SW480 (cell line): ENCODE results near the gene SEC14L2.
"Not testable (repeated sequence)": the region's sequence is repeated elsewhere in the genome, so short reads cannot be mapped to it uniquely, and the experiment has no call there.

Experiments
- DNase-seq: peaks from one replicate; pipeline ENCODE4 v3.0.0-alpha.2; 2016; ENCODE audit warnings: low spot score

Gene SEC14L2

GRCh38 chr22:30455075-30455840, 58.4 kb downstream of the SEC14L2 start:
- no peak for DNase-seq

DNA sequence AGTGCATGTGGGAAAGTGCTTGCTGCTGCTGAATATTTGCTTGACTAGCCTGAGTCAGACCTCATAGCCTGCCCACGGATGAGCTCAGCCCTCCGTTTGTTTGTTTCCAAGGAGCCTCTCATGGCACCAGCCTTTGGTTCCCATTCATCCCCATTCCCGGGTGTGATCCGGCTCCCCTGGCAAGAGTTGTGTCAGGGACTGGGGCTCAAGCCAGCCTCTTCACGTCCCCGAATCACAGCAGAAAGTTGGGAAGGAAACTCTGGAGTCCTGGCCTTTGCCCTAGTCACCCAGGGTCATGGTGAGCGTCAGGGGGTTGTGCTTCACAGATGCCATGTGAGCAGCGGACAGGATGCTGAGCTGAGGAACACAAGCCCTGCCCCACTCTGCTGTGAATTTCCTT, 61.2 kb downstream of the SEC14L2 start:
- DNase-seq: no peak

DNA sequence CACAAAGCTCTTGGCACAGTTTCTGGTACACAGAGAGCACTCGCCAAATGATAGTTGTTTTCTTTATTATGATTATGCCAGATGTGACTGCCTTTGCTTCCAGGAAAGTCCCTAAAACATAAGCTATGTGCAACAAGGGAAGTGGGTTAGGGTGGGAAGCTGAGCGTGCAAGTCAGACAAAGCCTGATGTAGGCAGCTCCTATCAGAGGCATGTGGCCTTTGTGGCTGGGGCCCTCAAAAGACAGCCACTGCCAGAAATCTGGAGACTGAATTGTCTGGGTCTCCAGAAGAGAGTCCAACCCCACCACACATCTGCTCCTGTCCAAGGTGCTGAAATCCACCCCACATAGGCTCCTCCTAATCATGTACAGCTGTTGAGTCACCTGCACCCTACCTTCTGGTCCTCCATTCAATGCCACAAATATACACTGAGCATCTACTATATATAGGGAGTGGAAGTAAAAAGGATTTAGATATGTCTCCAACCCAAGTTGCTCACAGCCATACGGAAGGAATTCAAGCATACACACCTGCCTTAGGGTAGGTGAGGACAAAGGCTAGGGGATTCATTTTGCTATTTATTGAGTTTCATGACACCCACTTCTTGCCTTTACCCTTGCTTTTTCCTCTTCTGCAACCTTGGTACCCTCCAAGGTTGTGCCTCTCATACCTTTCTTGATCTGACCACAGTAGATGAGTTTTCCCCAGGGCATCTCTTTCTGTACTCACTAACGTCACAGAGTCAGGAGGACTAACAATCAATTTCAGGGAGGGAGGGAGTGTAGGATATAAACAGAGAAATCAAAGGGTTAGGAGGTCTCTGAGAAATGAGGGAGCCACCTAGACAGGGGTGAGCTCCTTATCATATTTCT, 62.6 kb downstream of the SEC14L2 start:
- DNase-seq: no peak

GRCh38 chr22:30460147-30460546, 63.3 kb downstream of the SEC14L2 start:
- DNase-seq: no peak

DNA sequence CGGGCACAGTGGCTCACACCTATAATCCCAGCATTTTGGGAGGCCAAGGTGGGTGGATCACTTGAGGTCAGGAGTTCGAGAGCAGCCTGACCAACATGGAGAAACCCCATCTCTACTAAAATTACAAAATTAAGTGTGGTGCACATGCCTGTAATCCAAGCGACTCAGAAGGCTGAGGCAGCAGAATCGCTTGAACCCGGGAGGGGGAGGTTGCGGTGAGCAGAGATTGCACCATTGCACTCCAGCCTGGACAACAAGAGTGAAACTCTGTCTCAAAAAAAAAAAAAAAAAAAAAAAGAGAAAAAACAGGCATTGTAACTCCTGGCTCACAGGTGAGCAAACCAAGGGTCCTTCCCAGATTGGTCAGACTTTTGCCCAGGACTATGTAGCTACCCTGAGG, 63.7 kb downstream of the SEC14L2 start:
- DNase-seq: not testable (repeated sequence)

- no peak for DNase-seq
These were observed 72.3 kb downstream of the SEC14L2 start for GRCh38 chr22:30469165-30469564.

GRCh38 chr22:30470655-30471054, 73.8 kb downstream of the SEC14L2 start:
- no peak for DNase-seq

GRCh38 chr22:30471616-30472318, 74.9 kb downstream of the SEC14L2 start, which contains the start of gene SEC14L3:
Gene SEC14L3, minus strand, starts transcription at chr22:30472017. Its CDS starts 59 bp downstream, at chr22:30471958.
- no peak for DNase-seq

DNA sequence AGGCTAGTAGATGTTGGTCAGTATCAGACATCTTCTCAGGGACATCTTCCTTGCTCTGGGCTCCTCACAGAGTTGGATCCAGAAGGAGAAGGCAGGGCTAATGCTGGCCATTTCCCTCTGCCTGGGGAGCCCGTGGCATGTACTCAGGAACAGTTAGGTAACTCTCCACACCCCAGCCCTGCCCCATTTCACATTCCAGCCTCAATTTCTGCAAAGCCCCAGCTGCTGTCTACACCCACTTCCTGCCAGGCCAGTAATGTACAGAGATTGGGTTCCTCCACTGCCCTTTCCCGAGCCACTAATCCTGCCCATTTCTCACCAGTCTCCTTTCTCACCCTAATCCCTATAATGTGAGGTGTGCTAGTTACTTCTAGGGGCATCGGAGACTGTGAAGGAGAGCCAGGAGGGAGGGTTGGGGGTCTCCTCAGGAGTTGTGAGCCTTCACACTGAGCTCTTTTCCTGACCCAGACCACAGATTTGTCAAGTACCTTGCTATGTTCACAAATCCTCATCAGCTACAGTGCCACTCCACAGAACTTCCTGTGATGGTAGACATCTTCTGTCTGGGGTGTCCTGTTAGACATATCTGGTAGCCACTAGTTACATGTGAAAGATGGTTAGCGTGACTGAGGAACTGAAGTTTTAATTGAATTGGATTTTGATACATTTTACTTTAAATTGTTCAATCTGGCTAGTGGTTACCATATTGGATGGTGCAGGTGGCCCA, 76.3 kb downstream of the SEC14L2 start:
- DNase-seq: no peak

DNA sequence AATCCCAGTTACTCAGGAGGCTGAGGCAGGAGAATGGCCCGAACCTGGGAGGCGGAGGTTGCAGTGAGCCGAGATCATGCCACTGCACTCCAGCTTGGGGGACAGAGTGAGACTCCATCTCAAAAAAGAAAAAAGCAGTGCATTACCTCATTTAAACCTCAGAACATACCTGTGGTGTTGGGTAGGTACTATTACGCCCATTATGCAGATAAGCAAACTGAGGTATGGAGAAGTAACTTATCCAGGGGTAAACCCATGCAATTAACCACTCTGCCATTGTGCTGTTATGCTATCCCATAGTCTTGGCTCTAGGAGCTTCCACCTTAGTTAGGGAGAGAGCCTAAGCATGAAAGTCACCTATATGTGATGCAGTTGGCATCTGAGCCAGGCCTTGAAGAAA, 77.3 kb downstream of the SEC14L2 start:
- no peak for DNase-seq
